Right lobe of liver (tissue), 6 donors: Measurements from ENCODE around the gene VPS52. TPM values are rescaled to one million over a fixed set of nuclear protein-coding genes. Genes with fewer than 3 reads are reported as not detected.

Source experiments
- ATAC-seq, 4 donors: fragments of 200-7000 bp; cut with Tn5 transposase; one replicate each; pipeline ENCODE4 v1.9.1; 2020; ENCODE audit warnings: mild to moderate bottlenecking in 4 of 4, moderate library complexity in 4 of 4
- DNase-seq, 3 donors: peaks; one replicate each; pipeline ENCODE4 v3.0.0-alpha.2; 2020
- H3K27ac ChIP-seq, 3 donors: fragments of 200-600 bp; one replicate each; pipeline ENCODE4 v1.8.0; 2022
- H3K27me3 ChIP-seq, 2 donors: fragments of 200-600 bp; one replicate each; pipeline ENCODE4 v1.8.0; 2022
- H3K36me3 ChIP-seq, 4 donors: fragments of 200-600 bp; sonication (generic) in 1 of 4; one replicate each; pipeline versions ENCODE4 v1.5.1 to v1.8.0; 2017 to 2022; ENCODE audit warnings: control low read depth in 1 of 4
- H3K4me1 ChIP-seq, 4 donors: fragments of 200-600 bp; sonication (generic) in 1 of 4; one replicate each; pipeline versions ENCODE4 v1.5.1 to v1.8.0; 2017 to 2022; ENCODE audit warnings: control low read depth in 1 of 4
- H3K4me3 ChIP-seq, 3 donors: fragments of 200-600 bp; one replicate each; pipeline ENCODE4 v1.8.0; 2022
- H3K9me3 ChIP-seq, 4 donors: fragments of 200-600 bp; sonication (generic) in 1 of 4; one replicate each; pipeline versions ENCODE4 v1.5.1 to v1.8.0; 2017 to 2022; ENCODE audit warnings: control low read depth in 1 of 4
- POLR2A ChIP-seq: fragments of 450-650 bp; IDR thresholded peaks from one replicate; pipeline ENCODE4 v1.6.1; 2017; ENCODE audit warnings: antibody characterized with exemption, mild to moderate bottlenecking
- WGBS: methylation state at CpG from one replicate; pipeline ENCODE4 v1.1.6; 2018; ENCODE audit warnings: low coverage, low lambda C conversion rate; ENCODE audit not compliant: insufficient coverage; ENCODE audit errors: missing lambda C conversion rate; 5-methylcytosine and 5-hydroxymethylcytosine counted together
- intact Hi-C, 2 donors: fragments of 100-400 bp; cut with DNase I; formaldehyde crosslinking; loops; one replicate each; pipeline versions ENCODE4 v1.11.2 to v1.14.1; 2022
- total RNA-seq, 6 experiments: library from RNA; depleted of rRNA in 2 of 6; stranded (reverse); fragments of >200 nt in 2 of 6; fragmentation: NEBNext Ultra II Directional in 3 of 6; extraction: Animal tissue kit (Norgen Biotek cat#: 25700) in 3 of 6; gene quantifications; one replicate each; pipeline versions ENCODE4 v1.1.0 to v1.2.4, GENCODE V29; 2016 to 2023
- TF ChIP-seq, protein P1 (sequence below), 4 donors: fragments of 200-600 bp in 3 of 4; fragments of 450-650 bp in 1 of 4; IDR thresholded peaks; one replicate each; pipeline versions ENCODE4 v1.5.1 to v1.8.0; 2016 to 2022; ENCODE audit warnings: antibody characterized with exemption in 4 of 4, mild to moderate bottlenecking in 2 of 4
- donor health status: DM: no; HTN: yes; CAD: no.
- donor health status: DM: no; HTN: no; CAD: no.
- donor health status: DM: no; HTN: no; CAD: no.
- donor health status: DM: no; HTN: yes; CAD: no.
- donor health status: DM: no; HTN: yes; CAD: no.

Gene VPS52
- total RNA-seq, 6 experiments from 2014 or later: 16.4 to 35.1 (median 27.5) TPM

DNA sequence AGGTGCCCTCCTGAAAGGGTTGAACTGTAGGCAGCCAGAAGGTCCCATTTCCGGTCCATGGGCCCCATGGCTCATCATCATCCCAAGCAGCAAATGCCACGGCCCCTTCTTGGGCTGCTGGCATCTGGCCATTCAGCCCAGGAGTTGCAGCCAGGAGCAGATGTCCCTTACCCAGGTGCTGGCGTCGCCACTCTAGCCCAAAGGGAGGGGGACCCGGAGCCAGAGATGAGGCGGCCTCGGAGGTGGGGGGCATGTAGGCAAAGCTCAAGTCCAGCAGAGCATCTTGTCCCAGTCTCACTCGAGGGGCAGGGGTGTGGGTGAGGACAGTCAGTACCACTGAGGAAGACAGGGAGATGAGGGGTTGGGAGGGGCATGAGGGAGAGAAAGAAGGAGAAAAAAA lies 33.4 kb upstream of the VPS52 start:
- Histone ChIP-seq H3K9me3 (no peaks in the 10 kb centered on the region), H3K27me3 (no peaks in the 10 kb centered on the region), H3K4me1 (peaks cover 0 to 6% (median 0%) of the 10 kb centered on the region in 4 donors), H3K4me3 (no peak overlapping the region), H3K27ac (no peak overlapping the region), H3K36me3 (peaks cover 0 to 28% (median 5%) of the 10 kb centered on the region in 4 donors)
- no peak for TF ChIP-seq POLR2A
- DNase-seq (no peak), ATAC-seq (no peak)
- intact Hi-C loops: no loop called here
- WGBS: no CpG with 5 or more reads among the region's 8 CpGs

GRCh38 chr6:33304216-33304615 lies 32.5 kb upstream of the VPS52 start:
- H3K4me3 ChIP-seq: no peak overlapping the region
- no peaks in the 10 kb centered on the region for H3K9me3 ChIP-seq
- intact Hi-C loops: no loop called here
- H3K27me3 ChIP-seq: no peaks in the 10 kb centered on the region
- WGBS: no CpG with 5 or more reads among the region's 16 CpGs
- DNase-seq: no peak
- H3K4me1 ChIP-seq: peaks cover 0 to 9% (median under 1%) of the 10 kb centered on the region in 4 donors
- TF ChIP-seq, protein P1, sequence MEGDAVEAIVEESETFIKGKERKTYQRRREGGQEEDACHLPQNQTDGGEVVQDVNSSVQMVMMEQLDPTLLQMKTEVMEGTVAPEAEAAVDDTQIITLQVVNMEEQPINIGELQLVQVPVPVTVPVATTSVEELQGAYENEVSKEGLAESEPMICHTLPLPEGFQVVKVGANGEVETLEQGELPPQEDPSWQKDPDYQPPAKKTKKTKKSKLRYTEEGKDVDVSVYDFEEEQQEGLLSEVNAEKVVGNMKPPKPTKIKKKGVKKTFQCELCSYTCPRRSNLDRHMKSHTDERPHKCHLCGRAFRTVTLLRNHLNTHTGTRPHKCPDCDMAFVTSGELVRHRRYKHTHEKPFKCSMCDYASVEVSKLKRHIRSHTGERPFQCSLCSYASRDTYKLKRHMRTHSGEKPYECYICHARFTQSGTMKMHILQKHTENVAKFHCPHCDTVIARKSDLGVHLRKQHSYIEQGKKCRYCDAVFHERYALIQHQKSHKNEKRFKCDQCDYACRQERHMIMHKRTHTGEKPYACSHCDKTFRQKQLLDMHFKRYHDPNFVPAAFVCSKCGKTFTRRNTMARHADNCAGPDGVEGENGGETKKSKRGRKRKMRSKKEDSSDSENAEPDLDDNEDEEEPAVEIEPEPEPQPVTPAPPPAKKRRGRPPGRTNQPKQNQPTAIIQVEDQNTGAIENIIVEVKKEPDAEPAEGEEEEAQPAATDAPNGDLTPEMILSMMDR (IDR thresholded peaks at IDR 0.05): no peak
- TF ChIP-seq POLR2A: no peak
- no peak overlapping the region for H3K27ac ChIP-seq
- H3K36me3 ChIP-seq: peaks cover 0 to 28% (median 5%) of the 10 kb centered on the region in 4 donors
- ATAC-seq: no peak

DNA sequence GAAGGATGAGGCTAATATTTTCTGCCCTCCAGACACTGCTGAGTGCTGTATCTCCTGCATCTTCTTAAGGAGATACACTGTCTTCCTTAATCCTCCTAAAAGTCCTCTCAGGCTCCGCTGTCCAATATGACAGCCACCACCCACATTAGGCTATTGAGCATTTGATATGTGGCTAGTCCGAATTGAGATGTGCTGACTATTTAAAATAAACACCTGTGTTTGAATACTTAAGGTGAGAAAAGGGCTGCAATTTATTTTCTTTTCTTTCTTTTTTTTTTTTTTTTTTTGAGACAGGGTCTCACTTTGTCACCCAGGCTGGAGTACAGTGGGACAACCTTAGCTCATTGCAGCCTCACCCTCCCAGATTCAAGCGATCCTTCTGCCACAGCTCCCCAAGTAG lies 30.2 kb upstream of the VPS52 start:
- DNase-seq: no peak
- Histone ChIP-seq H3K27ac (no peak overlapping the region), H3K4me3 (no peak overlapping the region), H3K4me1 (peaks cover 0 to 13% (median 3%) of the 10 kb centered on the region in 4 donors), H3K36me3 (peaks cover 0 to 28% (median 5%) of the 10 kb centered on the region in 4 donors), H3K27me3 (no peaks in the 10 kb centered on the region), H3K9me3 (no peaks in the 10 kb centered on the region)
- no peak for ATAC-seq
- WGBS: 68% methylated on average over 3 of the region's 3 CpGs
- intact Hi-C loops: no loop called here
- no peak for TF ChIP-seq POLR2A
- TF ChIP-seq, protein P1 (IDR thresholded peaks at IDR 0.05): no peak

- no peaks in the 10 kb centered on the region for H3K9me3 ChIP-seq
- TF ChIP-seq, protein P1 (IDR thresholded peaks at IDR 0.05): peak; percentile 60 to 81 (median 74)
- TF ChIP-seq POLR2A: peak; percentile 79
- peak; percentile 71 to 80 (median 79) for ATAC-seq
- peaks cover 0 to 21% (median 4%) of the 10 kb centered on the region in 4 donors for H3K4me1 ChIP-seq
- peaks cover 0 to 31% (median 2%) of the 10 kb centered on the region in 4 donors for H3K36me3 ChIP-seq
- peak overlapping the region; percentile 67 to 95 (median 84) for H3K4me3 ChIP-seq
- no peaks in the 10 kb centered on the region for H3K27me3 ChIP-seq
- peak; percentile 92 to 93 (median 92) for DNase-seq
- intact Hi-C loops: no loop called here
- WGBS: under 1% methylated on average over 25 of the region's 54 CpGs
- peak overlapping the region; percentile 75 to 97 (median 93) for H3K27ac ChIP-seq
Observed at GRCh38 chr6:33299237-33299944, 27.7 kb upstream of the VPS52 start.

GRCh38 chr6:33298773-33299236 lies 27.1 kb upstream of the VPS52 start, which contains the start of gene RGL2:
Gene RGL2, minus strand, starts transcription at chr6:33298942. Its CDS starts 332 bp downstream, at chr6:33298610.
- ATAC-seq (peak; percentile 51 to 66 (median 58)), DNase-seq (peak; percentile 85 to 91 (median 91))
- Histone ChIP-seq H3K4me3 (peak within 1 kb of the TSS; percentile 67 to 95 (median 84)), H3K36me3 (peaks cover 0 to 25% (median 0%) of the 10 kb centered on the region in 4 donors), H3K9me3 (no peaks in the 10 kb centered on the region), H3K27me3 (no peaks in the 10 kb centered on the region), H3K27ac (peak within 1 kb of the TSS; percentile 75 to 97 (median 93)), H3K4me1 (peaks cover 0 to 21% (median 4%) of the 10 kb centered on the region in 4 donors)
- TF ChIP-seq, protein P1 (IDR thresholded peaks at IDR 0.05): no peak
- no peak for TF ChIP-seq POLR2A
- WGBS: 0% methylated on average over 17 of the region's 34 CpGs
- intact Hi-C loops: no loop called here
